Heart right ventricle (tissue), 16 donors: ENCODE results near the gene TIMM22. TPM values are rescaled to one million over a fixed set of nuclear protein-coding genes. Genes with fewer than 3 reads are reported as not detected.

Source experiments
- ATAC-seq, 8 donors: fragments of 200-7000 bp; cut with Tn5 transposase; one replicate each; pipeline ENCODE4 v1.9.1; 2020; ENCODE audit warnings: mild to moderate bottlenecking in 8 of 8, moderate library complexity in 8 of 8, moderate number of reproducible peaks in 1 of 8
- DNase-seq, 2 donors: peaks; one replicate each; pipeline ENCODE4 v3.0.0-alpha.2; 2020
- H3K27ac ChIP-seq, 10 donors: fragments of 200-600 bp; sonication (generic) in 2 of 10; one replicate each; pipeline versions ENCODE4 v1.5.0 to v1.8.0; 2020 to 2022; ENCODE audit warnings: mild to moderate bottlenecking in 3 of 10
- H3K27me3 ChIP-seq, 7 donors: fragments of 200-600 bp; one replicate each; pipeline ENCODE4 v1.8.0; 2021 to 2022; ENCODE audit warnings: mild to moderate bottlenecking in 2 of 7
- H3K36me3 ChIP-seq, 9 donors: fragments of 200-600 bp; sonication (generic) in 1 of 9; one replicate each; pipeline versions ENCODE4 v1.5.0 to v1.8.0; 2020 to 2022; ENCODE audit warnings: mild to moderate bottlenecking in 2 of 9
- H3K4me1 ChIP-seq, 9 donors: fragments of 200-600 bp; sonication (generic) in 1 of 9; one replicate each; pipeline versions ENCODE4 v1.5.0 to v1.8.0; 2020 to 2022; ENCODE audit warnings: mild to moderate bottlenecking in 4 of 9
- H3K4me3 ChIP-seq, 10 donors: fragments of 200-600 bp; sonication (generic) in 2 of 10; one replicate each; pipeline versions ENCODE4 v1.5.0 to v1.8.0; 2020 to 2022; ENCODE audit warnings: mild to moderate bottlenecking in 7 of 10, moderate library complexity in 2 of 10
- H3K9me3 ChIP-seq, 11 donors: fragments of 200-600 bp in 10 of 11; sonication (generic) in 2 of 11; one replicate each; pipeline versions ENCODE4 v1.5.0 to v1.8.0; 2013 to 2022; ENCODE audit warnings: mild to moderate bottlenecking in 2 of 11, control low read depth in 1 of 11, moderate library complexity in 1 of 11
- WGBS, 2 donors: extraction: QIAGEN DNeasy Blood & Tissue Kit; methylation state at CpG; one replicate each; pipeline ENCODE4 v1.1.7; 2013; ENCODE audit warnings: inconsistent platforms in 1 of 2; 5-methylcytosine and 5-hydroxymethylcytosine counted together
- intact Hi-C, 10 donors: fragments of 100-400 bp; cut with DNase I; formaldehyde crosslinking; loops; one replicate each; pipeline versions ENCODE4 v1.11.1 to v1.14.2; 2022
- polyA plus RNA-seq, 2 donors: library from polyadenylated mRNA; stranded (reverse); fragments of 200-250 nt; gene quantifications; one replicate each; pipeline ENCODE4 v1.2.3, GENCODE V29; 2013
- total RNA-seq, 10 donors: library from RNA; stranded (reverse); fragmentation: NEBNext Ultra II Directional in 3 of 10; extraction: Animal tissue kit (Norgen Biotek cat#: 25700) in 3 of 10; gene quantifications; one replicate each; pipeline versions ENCODE4 v1.2.1 to v1.2.4, GENCODE V29; 2021 to 2023
- TF ChIP-seq, protein P1 (sequence below), 9 donors: fragments of 200-600 bp; sonication (generic) in 2 of 9; IDR thresholded peaks; one replicate each; pipeline versions ENCODE4 v1.5.0 to v1.8.0; 2021 to 2022; ENCODE audit warnings: antibody characterized with exemption in 9 of 9, mild to moderate bottlenecking in 5 of 9, moderate library complexity in 1 of 9
- donor health status: Arrhythmogenic right ventricular cardiomyopathy.
- donor health status: ischemic (EF 13 %, LVEDD 7.1; RV severe dilation, severe dysfunction).
- donor health status: healthy with polysubstance abuse.
- donor health status: DM: no; HTN: yes; CAD: no.
- donor health status: DM: no; HTN: no; CAD: no.
- donor health status: ischemic (EF 25% LVEDD 6.9; RV normal size, moderate dysfunction).
- donor health status: ischemic (EF 25% LVEDD 5.7; RV mildly dilated, moderate dysfunction).
- donor health status: healthy.
- donor health status: DM: yes; HTN: yes; CAD: no.
- donor health status: Ischemic cardiomyopathy.
- donor health status: ischemic (EF 35%, LVEDD 5.7; RV mildly dilated, moderate dysfunction).
- donor health status: nonischemic (EF 11% LVEDD 7.7; RV severe dilation, severe dysfunction).
- donor health status: DM: yes; HTN: yes; CAD: no.
- donor health status: PGD.
- donor health status: ischemic (EF 29% LVEDD 5.4; RV normal size, mild dysfunction).
- donor health status: nonischemic (EF 23%, LVEDD 6.1; RV moderate dilation, normal function).

Gene TIMM22
- total and polyA plus RNA-seq, 12 donors: 12.5 to 19.8 (median 17.5) TPM

GRCh38 chr17:1000597-1001461, 3.9 kb downstream of the TIMM22 start:
- H3K9me3 ChIP-seq: no peaks in the 10 kb centered on the region
- peaks cover 44 to 91% (median 83%) of the 10 kb centered on the region in 9 donors for H3K4me1 ChIP-seq
- H3K36me3 ChIP-seq: peaks cover 0 to 73% (median 24%) of the 10 kb centered on the region in 9 donors
- no peaks in the 10 kb centered on the region for H3K27me3 ChIP-seq
- peak in 1 of 8 donors; percentile 4 for ATAC-seq
- DNase-seq: no peak
- peak overlapping the region; percentile 70 to 90 (median 80) for H3K27ac ChIP-seq
- intact Hi-C loops: loop anchor here in 7 of 10 donors (5.0 kb wide), 4 partner anchors 41 to 56 kb away; no protein-coding TSS in a partner anchor
- no peak overlapping the region for H3K4me3 ChIP-seq
- TF ChIP-seq, protein P1, sequence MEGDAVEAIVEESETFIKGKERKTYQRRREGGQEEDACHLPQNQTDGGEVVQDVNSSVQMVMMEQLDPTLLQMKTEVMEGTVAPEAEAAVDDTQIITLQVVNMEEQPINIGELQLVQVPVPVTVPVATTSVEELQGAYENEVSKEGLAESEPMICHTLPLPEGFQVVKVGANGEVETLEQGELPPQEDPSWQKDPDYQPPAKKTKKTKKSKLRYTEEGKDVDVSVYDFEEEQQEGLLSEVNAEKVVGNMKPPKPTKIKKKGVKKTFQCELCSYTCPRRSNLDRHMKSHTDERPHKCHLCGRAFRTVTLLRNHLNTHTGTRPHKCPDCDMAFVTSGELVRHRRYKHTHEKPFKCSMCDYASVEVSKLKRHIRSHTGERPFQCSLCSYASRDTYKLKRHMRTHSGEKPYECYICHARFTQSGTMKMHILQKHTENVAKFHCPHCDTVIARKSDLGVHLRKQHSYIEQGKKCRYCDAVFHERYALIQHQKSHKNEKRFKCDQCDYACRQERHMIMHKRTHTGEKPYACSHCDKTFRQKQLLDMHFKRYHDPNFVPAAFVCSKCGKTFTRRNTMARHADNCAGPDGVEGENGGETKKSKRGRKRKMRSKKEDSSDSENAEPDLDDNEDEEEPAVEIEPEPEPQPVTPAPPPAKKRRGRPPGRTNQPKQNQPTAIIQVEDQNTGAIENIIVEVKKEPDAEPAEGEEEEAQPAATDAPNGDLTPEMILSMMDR (IDR thresholded peaks at IDR 0.05): no peak
- WGBS, 2 donors: 27 to 37% methylated on average over 15 of the region's 15 CpGs

GRCh38 chr17:1001640-1002411, 4.9 kb downstream of the TIMM22 start:
- ATAC-seq: peak; percentile 0 to 14 (median 2)
- no peak for DNase-seq
- TF ChIP-seq, protein P1 (IDR thresholded peaks at IDR 0.05): no peak
- Histone ChIP-seq H3K4me3 (no peak overlapping the region), H3K27me3 (no peaks in the 10 kb centered on the region), H3K4me1 (peaks cover 51 to 93% (median 91%) of the 10 kb centered on the region in 9 donors), H3K36me3 (peaks cover 0 to 82% (median 24%) of the 10 kb centered on the region in 9 donors), H3K9me3 (no peaks in the 10 kb centered on the region), H3K27ac (peak overlapping the region; percentile 70 to 90 (median 80))
- 51 to 54% methylated on average over 18 of the region's 18 CpGs for WGBS, 2 donors
- intact Hi-C loops: loop anchor here in 7 of 10 donors (5.0 kb wide), 4 partner anchors 40 to 55 kb away; no protein-coding TSS in a partner anchor

- Histone ChIP-seq H3K36me3 (peaks cover 0 to 88% (median 28%) of the 10 kb centered on the region in 9 donors), H3K27me3 (no peaks in the 10 kb centered on the region), H3K9me3 (no peaks in the 10 kb centered on the region), H3K4me3 (no peak overlapping the region), H3K27ac (peak overlapping the region; percentile 70 to 90 (median 80)), H3K4me1 (peaks cover 56 to 97% (median 90%) of the 10 kb centered on the region in 9 donors)
- TF ChIP-seq, protein P1 (IDR thresholded peaks at IDR 0.05): no peak
- no peak for DNase-seq
- 34 to 45% methylated on average over 4 of the region's 4 CpGs for WGBS, 2 donors
- ATAC-seq: peak; percentile 3 to 61 (median 6)
- intact Hi-C loops: loop anchor here in 7 of 10 donors (5.0 kb wide), 4 partner anchors 40 to 55 kb away; no protein-coding TSS in a partner anchor
Observed at GRCh38 chr17:1002412-1002753, 5.5 kb downstream of the TIMM22 start.
